ENCODE results near the gene YWHAQ.
"Not testable (repeated sequence)": the region's sequence is repeated elsewhere in the genome, so short reads cannot be mapped to it uniquely, and the experiment has no call there.

The YWHAQ gene

GRCh38 chr2:9585486-9585885, 45.3 kb downstream of the YWHAQ start:
- no peaks in the 10 kb centered on the region for H3K27me3 Mint-ChIP-seq
- no peaks in the 10 kb centered on the region for H3K4me1 Mint-ChIP-seq (ENCODE audit: low read depth)
- no peak overlapping the region for H3K4me3 Mint-ChIP-seq
- H3K9me3 Mint-ChIP-seq: no peaks in the 10 kb centered on the region
- H3K36me3 Mint-ChIP-seq (ENCODE audit: low read depth): peaks cover 45% of the 10 kb centered on the region
- intact Hi-C loops (cut with micrococcal nuclease): no loop called here
- no peak overlapping the region for H3K27ac Mint-ChIP-seq

- peaks cover 41% of the 10 kb centered on the region for H3K36me3 Mint-ChIP-seq (ENCODE audit: low read depth)
- H3K27ac Mint-ChIP-seq; intact Hi-C loops (cut with micrococcal nuclease); H3K27me3 Mint-ChIP-seq; H3K9me3 Mint-ChIP-seq; H3K4me3 Mint-ChIP-seq; H3K4me1 Mint-ChIP-seq (ENCODE audit: low read depth): not testable (repeated sequence)
These were observed 45.9 kb downstream of the YWHAQ start for GRCh38 chr2:9584902-9585301.

GRCh38 chr2:9582624-9583023, 48.2 kb downstream of the YWHAQ start:
- Mint-ChIP-seq H3K4me3 (no peak overlapping the region), H3K9me3 (no peaks in the 10 kb centered on the region), H3K4me1 (ENCODE audit: low read depth) (no peaks in the 10 kb centered on the region), H3K36me3 (ENCODE audit: low read depth) (peaks cover 31% of the 10 kb centered on the region), H3K27me3 (no peaks in the 10 kb centered on the region), H3K27ac (no peak overlapping the region)
- intact Hi-C loops (cut with micrococcal nuclease): no loop called here

GRCh38 chr2:9578467-9579235, 52.1 kb downstream of the YWHAQ start:
- Mint-ChIP-seq H3K27me3 (no peaks in the 10 kb centered on the region), H3K4me3 (no peak overlapping the region), H3K9me3 (no peaks in the 10 kb centered on the region), H3K36me3 (ENCODE audit: low read depth) (peaks cover 4% of the 10 kb centered on the region), H3K4me1 (ENCODE audit: low read depth) (no peaks in the 10 kb centered on the region), H3K27ac (no peak overlapping the region)
- intact Hi-C loops (cut with micrococcal nuclease): no loop called here

GRCh38 chr2:9574331-9574730, 56.5 kb downstream of the YWHAQ start:
- no peak overlapping the region for H3K4me3 Mint-ChIP-seq
- H3K27ac Mint-ChIP-seq: no peak overlapping the region
- intact Hi-C loops (cut with micrococcal nuclease): no loop called here
- no peaks in the 10 kb centered on the region for H3K9me3 Mint-ChIP-seq
- H3K36me3 Mint-ChIP-seq (ENCODE audit: low read depth): no peaks in the 10 kb centered on the region
- peaks cover 5% of the 10 kb centered on the region for H3K4me1 Mint-ChIP-seq (ENCODE audit: low read depth)
- H3K27me3 Mint-ChIP-seq: no peaks in the 10 kb centered on the region

- Mint-ChIP-seq H3K4me1 (ENCODE audit: low read depth) (peaks cover 5% of the 10 kb centered on the region), H3K4me3 (no peak overlapping the region), H3K9me3 (no peaks in the 10 kb centered on the region), H3K27me3 (no peaks in the 10 kb centered on the region), H3K27ac (no peak overlapping the region), H3K36me3 (ENCODE audit: low read depth) (no peaks in the 10 kb centered on the region)
- intact Hi-C loops (cut with micrococcal nuclease): no loop called here
These were observed 57.0 kb downstream of the YWHAQ start for GRCh38 chr2:9573840-9574239.

- H3K9me3 Mint-ChIP-seq: no peaks in the 10 kb centered on the region
- H3K36me3 Mint-ChIP-seq (ENCODE audit: low read depth): no peaks in the 10 kb centered on the region
- H3K4me1 Mint-ChIP-seq (ENCODE audit: low read depth): peaks cover 5% of the 10 kb centered on the region
- H3K27me3 Mint-ChIP-seq: no peaks in the 10 kb centered on the region
- H3K4me3 Mint-ChIP-seq: no peak overlapping the region
- intact Hi-C loops (cut with micrococcal nuclease): no loop called here
- H3K27ac Mint-ChIP-seq: no peak overlapping the region
These were observed 57.6 kb downstream of the YWHAQ start for GRCh38 chr2:9573013-9573720.

- no peak overlapping the region for H3K4me3 Mint-ChIP-seq
- H3K27ac Mint-ChIP-seq: no peak overlapping the region
- no peaks in the 10 kb centered on the region for H3K27me3 Mint-ChIP-seq
- H3K36me3 Mint-ChIP-seq (ENCODE audit: low read depth): no peaks in the 10 kb centered on the region
- H3K9me3 Mint-ChIP-seq: no peaks in the 10 kb centered on the region
- H3K4me1 Mint-ChIP-seq (ENCODE audit: low read depth): peaks cover 7% of the 10 kb centered on the region
- intact Hi-C loops (cut with micrococcal nuclease): no loop called here
These were observed 60.4 kb downstream of the YWHAQ start for GRCh38 chr2:9570182-9571060.

- H3K9me3 Mint-ChIP-seq: no peaks in the 10 kb centered on the region
- H3K27me3 Mint-ChIP-seq: no peaks in the 10 kb centered on the region
- H3K4me1 Mint-ChIP-seq (ENCODE audit: low read depth): peaks cover 5% of the 10 kb centered on the region
- intact Hi-C loops (cut with micrococcal nuclease): no loop called here
- H3K27ac Mint-ChIP-seq: peak overlapping the region; percentile 9
- H3K4me3 Mint-ChIP-seq: no peak overlapping the region
- H3K36me3 Mint-ChIP-seq (ENCODE audit: low read depth): no peaks in the 10 kb centered on the region
These were observed 65.2 kb downstream of the YWHAQ start for GRCh38 chr2:9565436-9566153.

- Mint-ChIP-seq H3K4me3 (no peak overlapping the region), H3K27me3 (no peaks in the 10 kb centered on the region), H3K36me3 (ENCODE audit: low read depth) (peaks cover 6% of the 10 kb centered on the region), H3K27ac (no peak overlapping the region), H3K9me3 (no peaks in the 10 kb centered on the region), H3K4me1 (ENCODE audit: low read depth) (peaks cover 5% of the 10 kb centered on the region)
- intact Hi-C loops (cut with micrococcal nuclease): no loop called here
These were observed 70.2 kb downstream of the YWHAQ start for GRCh38 chr2:9560628-9561027.

- Mint-ChIP-seq H3K9me3 (no peaks in the 10 kb centered on the region), H3K27ac (no peak overlapping the region), H3K4me1 (ENCODE audit: low read depth) (peaks cover 11% of the 10 kb centered on the region), H3K27me3 (no peaks in the 10 kb centered on the region), H3K36me3 (ENCODE audit: low read depth) (peaks cover 22% of the 10 kb centered on the region), H3K4me3 (no peak overlapping the region)
- intact Hi-C loops (cut with micrococcal nuclease): loop anchor here (5.0 kb wide), 1 partner anchor 68 kb away; no protein-coding TSS in a partner anchor
These were observed 71.8 kb downstream of the YWHAQ start for GRCh38 chr2:9558948-9559381.

GRCh38 chr2:9556121-9556743, 74.6 kb downstream of the YWHAQ start:
- intact Hi-C loops (cut with micrococcal nuclease): loop anchor here (5.0 kb wide), 1 partner anchor 71 kb away; no protein-coding TSS in a partner anchor
- H3K4me3 Mint-ChIP-seq: peak overlapping the region; percentile 95
- H3K9me3 Mint-ChIP-seq: no peaks in the 10 kb centered on the region
- H3K4me1 Mint-ChIP-seq (ENCODE audit: low read depth): peaks cover 32% of the 10 kb centered on the region
- H3K27me3 Mint-ChIP-seq: no peaks in the 10 kb centered on the region
- peaks cover 31% of the 10 kb centered on the region for H3K36me3 Mint-ChIP-seq (ENCODE audit: low read depth)
- H3K27ac Mint-ChIP-seq: peak overlapping the region; percentile 95

Data from dendritic cell treated with granulocyte-macrophage colony-stimulating factor and Interleukin-4, amounts not matched to agents 40 ng/mL and 50 ng/mL, for 4 days (primary cell).